ENCODE results near the gene MYBPC3. TPM values are rescaled to one million over a fixed set of nuclear protein-coding genes. Genes with fewer than 3 reads are reported as not detected.

MYBPC3 gene
- total and polyA plus RNA-seq, 10 of the 15 experiments (the other 5 are each of a cell fraction or from before 2014, with no cell fraction given) = 0.03 to 0.08 (median 0.03) TPM; not detected in 7

- H4K20me1 ChIP-seq (ENCODE audit: control insufficient read depth, insufficient read depth) = no peaks in the 10 kb centered on the region
- DNase-seq (ENCODE audit: low read depth, low spot score) (no peak), ATAC-seq (peak; percentile 81), FAIRE-seq (no peak)
- CTCF ChIA-PET = interaction anchor here (1.0 to 5.0 kb wide), 9 partner anchors 10 to 22 kb away, joined by 3 to 16 read pairs (median 4); partner anchors contain the start of gene SPI1
- intact Hi-C loops (cut with micrococcal nuclease; ENCODE audit: unreplicated experiment) (no loop called here), in situ Hi-C loops (cut with MboI) (no loop called here)
- H3K4me2 ChIP-seq (ENCODE audit: control insufficient read depth, insufficient read depth) = peak overlapping the region; percentile 32
- peak overlapping the region; percentile 78 for H3K27ac ChIP-seq (ENCODE audit: control insufficient read depth, insufficient read depth)
- no peaks in the 10 kb centered on the region for H3K27me3 ChIP-seq (replicated peaks in 1 of 2; ENCODE audit: control insufficient read depth in 2 of 2, insufficient read depth in 2 of 2, low read length in 1 of 2)
- RAD21 ChIA-PET (ENCODE audit: unreplicated experiment) = interaction anchor here (1.1 to 3.7 kb wide), 5 partner anchors 9 to 18 kb away, joined by 3 to 21 read pairs (median 15); partner anchors contain the start of gene SPI1
- H3K9me3 ChIP-seq (replicated peaks; ENCODE audit: control insufficient read depth, insufficient read depth, low read length) = no peaks in the 10 kb centered on the region
- BruUV-seq (replicated peaks) = no TSS peak
- H3K4me3 ChIP-seq = no peak overlapping the region
- no peaks in the 10 kb centered on the region; a peak in 1 of 4 replicates for H3K36me3 ChIP-seq (ENCODE audit: control insufficient read depth in 2 of 2, insufficient read depth in 2 of 2, low read length in 1 of 2)
- H3K9ac ChIP-seq (ENCODE audit: control insufficient read depth, insufficient read depth, low read length) = peak overlapping the region; percentile 62; the same call in 1 of the 2 replicates
- POLR2A ChIA-PET = interaction anchor here (1.3 to 8.5 kb wide), 6 partner anchors 9 to 177 kb away, joined by 4 to 94 read pairs (median 10); partner anchors contain the start of genes SLC39A13 and SPI1
- H3K4me1 ChIP-seq (ENCODE audit: control insufficient read depth, insufficient read depth, low read length) = peaks cover 41% of the 10 kb centered on the region
- no peaks in the 10 kb centered on the region; the same call in 1 of the 2 replicates for H3K79me2 ChIP-seq (ENCODE audit: control insufficient read depth, insufficient read depth, low read length)
- 78% methylated on average over 11 of the region's 11 CpGs for WGBS (ENCODE audit: insufficient coverage, insufficient replicate concordance, low lambda C conversion rate, missing lambda C conversion rate)
- SMC1A ChIA-PET (ENCODE audit: uncharacterized antibody, unreplicated experiment) = interaction anchor here (0.6 to 5.0 kb wide), 6 partner anchors 9 to 143 kb away, joined by 3 to 36 read pairs (median 8); partner anchors contain the start of genes ACP2 and SPI1
- H2AFZ ChIP-seq (ENCODE audit: control insufficient read depth, low read depth, low read length) = peak overlapping the region; percentile 1; the same call in 1 of the 2 replicates
- TF ChIP-seq MTA2 (IDR thresholded peaks at IDR 0.05; ENCODE audit: low read depth) (0 out of 2 replicates have a peak, but pooled peaks have one; percentile 32), PRDM15 (CRISPR knock-in tag; IDR thresholded peaks at IDR 0.05) (no peak), ZNF217 (IDR thresholded peaks at IDR 0.05) (no peak), GATAD2B (conservative IDR thresholded peaks at IDR 0.05; ENCODE audit: low read depth) (0 out of 2 replicates have a peak, but pooled peaks have one; percentile 53), NR2F1 (conservative IDR thresholded peaks at IDR 0.05) (no peak), BCL11A (IDR thresholded peaks at IDR 0.05; ENCODE audit: low read depth, low read length) (peak; percentile 47; the same call in 1 of the 2 replicates), RELA (IDR thresholded peaks at IDR 0.05; ENCODE audit: borderline replicate concordance, partially characterized antibody) (peak; percentile 80), MAX (IDR thresholded peaks at IDR 0.05; ENCODE audit: low read depth, low read length) (no peak), ATF7 (IDR thresholded peaks at IDR 0.05; ENCODE audit: low read depth) (0 out of 2 replicates have a peak, but pooled peaks have one; percentile 30), ZNF207 (IDR thresholded peaks at IDR 0.05; ENCODE audit: borderline replicate concordance) (no peak), CHD1 (IDR thresholded peaks at IDR 0.05; ENCODE audit: low read depth, low read length) (no peak), NBN (IDR thresholded peaks at IDR 0.05) (0 out of 2 replicates have a peak, but pooled peaks have one; percentile 48), BACH1 (IDR thresholded peaks at IDR 0.05; ENCODE audit: borderline replicate concordance) (0 out of 2 replicates have a peak, but pooled peaks have one; percentile 43), RELB (IDR thresholded peaks at IDR 0.05; ENCODE audit: low read depth) (peak; percentile 92), EP300 (IDR thresholded peaks at IDR 0.05; ENCODE audit: borderline replicate concordance in 1 of 2, control insufficient read depth in 1 of 2, low read depth in 2 of 2, low read length in 2 of 2) (peak; percentile 8 to 32; a peak in 1 of 4 replicates), RUNX3 (IDR thresholded peaks at IDR 0.05; ENCODE audit: low read length) (peak; percentile 81)
- TF ChIP-seq, protein P1, sequence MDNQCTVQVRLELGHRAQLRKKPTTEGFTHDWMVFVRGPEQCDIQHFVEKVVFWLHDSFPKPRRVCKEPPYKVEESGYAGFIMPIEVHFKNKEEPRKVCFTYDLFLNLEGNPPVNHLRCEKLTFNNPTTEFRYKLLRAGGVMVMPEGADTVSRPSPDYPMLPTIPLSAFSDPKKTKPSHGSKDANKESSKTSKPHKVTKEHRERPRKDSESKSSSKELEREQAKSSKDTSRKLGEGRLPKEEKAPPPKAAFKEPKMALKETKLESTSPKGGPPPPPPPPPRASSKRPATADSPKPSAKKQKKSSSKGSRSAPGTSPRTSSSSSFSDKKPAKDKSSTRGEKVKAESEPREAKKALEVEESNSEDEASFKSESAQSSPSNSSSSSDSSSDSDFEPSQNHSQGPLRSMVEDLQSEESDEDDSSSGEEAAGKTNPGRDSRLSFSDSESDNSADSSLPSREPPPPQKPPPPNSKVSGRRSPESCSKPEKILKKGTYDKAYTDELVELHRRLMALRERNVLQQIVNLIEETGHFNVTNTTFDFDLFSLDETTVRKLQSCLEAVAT (IDR thresholded peaks at IDR 0.05) = peak; percentile 54; the same call in 1 of the 2 replicates
These were observed 38.6 kb upstream of the MYBPC3 start for GRCh38 chr11:47391077-47391583.

Measured in GM12878 (cell line).